Bronchial epithelial cell (primary cell): ENCODE measurements around the gene PUM2. TPM values are rescaled to one million over a fixed set of nuclear protein-coding genes. Genes with fewer than 3 reads are reported as not detected.

Source experiments
- DNase-seq: peaks from one replicate; pipeline ENCODE4 v3.0.0-alpha.2; 2010; ENCODE audit warnings: low read depth
- FAIRE-seq: peaks from 2 replicates; lab custom pipeline; 2011; peaks lifted over from hg19 to GRCh38; lab: Jason Lieb, UNC
- H3K27me3 ChIP-seq: 2 replicates; pipeline ENCODE4 v1.5.1; 2011; ENCODE audit warnings: low read length; ENCODE audit not compliant: control insufficient read depth, insufficient read depth
- H3K36me3 ChIP-seq: 2 replicates; pipeline ENCODE4 v1.5.1; 2011; ENCODE audit warnings: low read length; ENCODE audit not compliant: control insufficient read depth, insufficient read depth
- H3K4me3 ChIP-seq: 2 replicates; pipeline ENCODE4 v1.5.1; 2011; ENCODE audit warnings: mild to moderate bottlenecking, low read depth, low read length, control low read depth
- total RNA-seq: library from RNA; depleted of rRNA; stranded (reverse); fragments of >200 nt; gene quantifications from 2 replicates; pipeline ENCODE4 v1.2.1, GENCODE V29; 2014
- TF ChIP-seq, protein P1 (sequence below): IDR thresholded peaks from 2 replicates; pipeline ENCODE4 v1.5.1; 2011; ENCODE audit warnings: mild to moderate bottlenecking, moderate library complexity, low read length, control low read depth, inconsistent platforms; ENCODE audit not compliant: insufficient read depth, severe bottlenecking

The PUM2 gene
- total RNA-seq, 1 donor from 2014 or later = 43.7 TPM

- FAIRE-seq (no peak), DNase-seq (no peak)
- H3K27me3 ChIP-seq = no peaks in the 10 kb centered on the region
These were observed 150.9 kb downstream of the PUM2 start for GRCh38 chr2:20199633-20200270.

DNA sequence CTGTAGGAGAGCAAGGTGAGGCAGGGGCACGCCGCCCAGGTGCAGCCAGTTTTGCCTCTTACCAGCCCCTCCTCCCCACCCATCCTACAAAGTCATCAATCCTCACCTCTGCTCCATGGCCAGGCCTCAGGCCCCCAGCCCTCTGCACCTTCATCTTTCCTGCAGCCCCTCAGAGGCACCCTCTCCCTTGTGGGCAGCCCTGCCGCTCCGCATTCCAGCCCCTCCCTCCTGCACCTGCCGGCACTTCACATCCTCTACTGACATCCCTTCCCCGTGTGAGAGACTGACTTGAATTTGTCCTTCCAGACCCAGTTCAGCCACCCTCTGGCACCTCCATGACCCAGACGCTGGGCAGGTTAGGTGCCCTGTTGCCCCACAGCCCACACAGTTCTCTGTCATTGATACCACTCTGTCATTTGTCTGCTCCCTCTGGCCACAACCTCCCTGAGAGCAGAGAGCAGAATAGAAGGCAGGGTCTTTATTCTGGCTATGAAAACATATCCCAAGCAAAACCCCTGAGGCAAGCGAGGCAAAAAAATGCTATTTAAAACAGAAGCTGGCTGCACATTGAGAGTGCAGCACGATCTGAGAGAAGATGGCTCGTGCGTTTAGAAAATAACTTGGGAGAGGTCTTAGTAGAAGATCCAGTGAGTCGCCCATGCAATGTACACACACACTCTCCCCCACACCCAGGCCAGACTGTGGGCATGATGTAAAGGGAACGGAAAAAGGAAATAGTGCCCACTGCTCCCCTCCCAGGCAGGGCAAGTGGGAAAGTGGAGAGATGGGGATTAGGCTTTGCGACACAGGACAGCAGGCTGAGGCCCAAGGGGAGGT lies 151.6 kb downstream of the PUM2 start:
- H3K27me3 ChIP-seq = no peaks in the 10 kb centered on the region
- TF ChIP-seq, protein P1, sequence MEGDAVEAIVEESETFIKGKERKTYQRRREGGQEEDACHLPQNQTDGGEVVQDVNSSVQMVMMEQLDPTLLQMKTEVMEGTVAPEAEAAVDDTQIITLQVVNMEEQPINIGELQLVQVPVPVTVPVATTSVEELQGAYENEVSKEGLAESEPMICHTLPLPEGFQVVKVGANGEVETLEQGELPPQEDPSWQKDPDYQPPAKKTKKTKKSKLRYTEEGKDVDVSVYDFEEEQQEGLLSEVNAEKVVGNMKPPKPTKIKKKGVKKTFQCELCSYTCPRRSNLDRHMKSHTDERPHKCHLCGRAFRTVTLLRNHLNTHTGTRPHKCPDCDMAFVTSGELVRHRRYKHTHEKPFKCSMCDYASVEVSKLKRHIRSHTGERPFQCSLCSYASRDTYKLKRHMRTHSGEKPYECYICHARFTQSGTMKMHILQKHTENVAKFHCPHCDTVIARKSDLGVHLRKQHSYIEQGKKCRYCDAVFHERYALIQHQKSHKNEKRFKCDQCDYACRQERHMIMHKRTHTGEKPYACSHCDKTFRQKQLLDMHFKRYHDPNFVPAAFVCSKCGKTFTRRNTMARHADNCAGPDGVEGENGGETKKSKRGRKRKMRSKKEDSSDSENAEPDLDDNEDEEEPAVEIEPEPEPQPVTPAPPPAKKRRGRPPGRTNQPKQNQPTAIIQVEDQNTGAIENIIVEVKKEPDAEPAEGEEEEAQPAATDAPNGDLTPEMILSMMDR = no peak
- H3K4me3 ChIP-seq = no peak overlapping the region
- peaks cover 12% of the 10 kb centered on the region for H3K36me3 ChIP-seq
- no peak for DNase-seq
- FAIRE-seq = no peak

More at GRCh38 chr2:20199633-20200270, 150.9 kb downstream of the PUM2 start:
- Histone ChIP-seq H3K36me3 (peaks cover 17% of the 10 kb centered on the region), H3K4me3 (no peak overlapping the region)
- TF ChIP-seq, protein P1 = no peak

Other genes with a start within 250 kb of the PUM2 start
- 1,084 and 1,308 TPM in 2 replicates for gene SDC1, start 125.7 kb downstream of the PUM2 start, total RNA-seq
- 51.9 and 65.9 TPM in 2 replicates for gene RHOB, start 96.2 kb upstream of the PUM2 start, total RNA-seq